ENCODE measurements around the gene TPST1. TPM values are rescaled to one million over a fixed set of nuclear protein-coding genes. Genes with fewer than 3 reads are reported as not detected.

Gene TPST1
- total RNA-seq, 1 donor = 6.5 TPM

DNA sequence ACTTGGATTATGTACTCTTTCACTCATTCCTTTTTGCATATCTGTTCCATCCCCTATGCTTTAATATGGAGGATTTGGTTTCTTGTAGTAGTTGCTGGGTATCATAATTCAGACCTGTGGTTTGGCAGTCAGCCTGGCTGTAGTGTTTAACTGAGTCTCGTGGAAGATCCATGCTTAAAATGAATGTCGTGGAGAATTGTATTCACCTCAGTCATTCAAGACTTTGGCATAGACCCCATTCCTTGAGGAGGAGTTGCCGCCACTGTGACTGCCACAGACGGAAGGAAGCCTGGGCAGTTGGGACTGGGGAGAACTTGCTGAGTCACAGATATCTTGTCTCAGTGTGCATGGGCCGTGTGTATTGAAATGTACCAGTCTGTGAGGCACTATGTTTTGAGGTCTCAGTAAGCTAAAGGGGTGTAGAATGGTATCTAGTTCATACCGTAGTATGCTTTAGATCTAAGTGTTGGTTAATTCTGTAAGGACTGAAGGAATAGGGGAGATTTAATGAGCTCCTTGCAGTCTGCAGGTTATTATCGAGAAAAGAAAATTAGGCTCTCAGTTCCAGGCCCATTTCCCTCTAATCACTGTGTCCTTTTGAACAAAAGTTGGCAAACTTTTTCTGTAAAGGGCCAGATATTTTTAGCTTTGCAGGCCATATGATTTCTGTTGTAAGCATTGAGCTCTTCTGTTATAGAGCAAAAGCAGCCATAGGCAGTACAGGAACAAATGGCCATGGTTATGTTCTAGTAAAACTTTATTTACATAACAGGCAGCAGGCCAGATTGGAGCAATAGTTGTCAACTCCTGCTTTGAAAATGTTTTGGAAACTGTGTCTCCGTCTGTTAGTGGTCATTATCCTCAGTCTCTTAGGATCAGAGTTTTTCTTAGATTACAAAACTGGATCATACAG is 76.8 kb downstream of the TPST1 start:
- DNase-seq (ENCODE audit: low read depth in 2 of 3, low spot score in 2 of 3) = peak in 2 of 3 donors; percentile 16 to 48

GRCh38 chr7:66282591-66282935 is 77.4 kb downstream of the TPST1 start:
- DNase-seq (ENCODE audit: low read depth in 2 of 3, low spot score in 2 of 3) = no peak

- DNase-seq (ENCODE audit: low read depth in 2 of 3, low spot score in 2 of 3) = no peak
Measured at GRCh38 chr7:66283003-66283920, 78.1 kb downstream of the TPST1 start.

DNA sequence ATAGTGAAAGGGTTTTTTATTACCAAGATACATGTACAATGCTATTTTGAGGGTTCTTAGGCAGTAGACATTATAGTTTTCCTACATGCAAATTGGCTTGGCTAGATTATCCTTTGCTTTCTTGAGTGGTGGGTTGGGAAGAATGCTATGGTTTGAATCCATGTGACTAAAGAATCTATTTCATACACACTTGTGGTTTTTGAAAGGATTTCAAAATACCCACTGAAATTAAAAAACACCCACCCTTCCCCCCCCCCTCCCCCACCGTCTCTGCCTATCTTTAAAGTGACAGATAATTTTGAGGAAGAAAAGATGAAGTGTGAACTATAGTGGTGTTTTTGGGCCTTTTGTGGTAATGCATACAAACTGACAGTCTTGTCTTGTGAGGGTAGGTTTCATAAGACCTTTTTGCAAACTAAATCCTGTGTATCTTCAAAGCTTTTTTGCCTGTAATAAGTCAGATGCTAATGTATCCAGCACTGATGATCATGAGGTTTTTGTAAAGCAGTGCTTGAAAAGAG is 90.9 kb downstream of the TPST1 start:
- peak in 1 of 3 donors; percentile 37 for DNase-seq (ENCODE audit: low read depth in 2 of 3, low spot score in 2 of 3)

GRCh38 chr7:66296557-66296956 is 91.4 kb downstream of the TPST1 start:
- no peak for DNase-seq (ENCODE audit: low read depth in 2 of 3, low spot score in 2 of 3)

GRCh38 chr7:66297579-66297978 is 92.4 kb downstream of the TPST1 start:
- no peak for DNase-seq (ENCODE audit: low read depth in 2 of 3, low spot score in 2 of 3)

DNA sequence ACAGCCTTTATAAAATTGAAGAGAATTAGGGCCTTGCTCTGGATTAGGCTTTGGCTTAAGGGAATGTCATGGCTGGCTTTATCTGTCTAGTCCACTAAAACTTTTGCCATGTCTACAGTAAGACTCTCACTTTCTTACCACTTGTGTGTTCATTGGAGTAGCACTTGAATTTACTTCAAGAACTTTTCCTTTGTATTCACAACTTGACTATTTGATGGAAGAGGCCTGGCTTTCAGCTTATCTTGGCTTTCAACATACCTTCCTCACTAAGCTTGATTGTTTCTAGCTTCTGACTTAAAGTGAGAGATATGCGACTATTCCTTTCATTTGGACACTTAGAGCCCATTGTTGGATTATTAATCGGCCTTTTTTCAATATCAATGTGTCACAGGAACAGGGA is 96.1 kb downstream of the TPST1 start:
- no peak for DNase-seq (ENCODE audit: low read depth in 2 of 3, low spot score in 2 of 3)

DNA sequence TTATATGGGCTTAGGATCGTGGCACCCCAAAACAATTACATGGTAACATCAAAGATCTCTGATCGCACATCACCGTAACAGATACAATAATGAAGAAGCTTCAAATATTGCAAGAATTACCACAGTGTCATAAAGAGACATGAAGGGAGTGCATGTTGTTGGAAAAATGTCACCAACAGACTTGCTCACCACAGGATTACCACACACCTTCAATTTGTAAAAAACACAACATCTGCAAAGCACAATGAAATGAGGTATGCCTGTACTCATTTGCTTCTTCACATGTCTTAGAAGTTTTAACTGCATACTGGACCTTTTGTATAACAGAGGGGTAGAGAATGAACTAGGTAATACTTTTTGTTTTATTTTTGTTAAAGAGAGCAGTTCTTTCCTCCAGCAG is 96.6 kb downstream of the TPST1 start:
- no peak for DNase-seq (ENCODE audit: low read depth in 2 of 3, low spot score in 2 of 3)

DNA sequence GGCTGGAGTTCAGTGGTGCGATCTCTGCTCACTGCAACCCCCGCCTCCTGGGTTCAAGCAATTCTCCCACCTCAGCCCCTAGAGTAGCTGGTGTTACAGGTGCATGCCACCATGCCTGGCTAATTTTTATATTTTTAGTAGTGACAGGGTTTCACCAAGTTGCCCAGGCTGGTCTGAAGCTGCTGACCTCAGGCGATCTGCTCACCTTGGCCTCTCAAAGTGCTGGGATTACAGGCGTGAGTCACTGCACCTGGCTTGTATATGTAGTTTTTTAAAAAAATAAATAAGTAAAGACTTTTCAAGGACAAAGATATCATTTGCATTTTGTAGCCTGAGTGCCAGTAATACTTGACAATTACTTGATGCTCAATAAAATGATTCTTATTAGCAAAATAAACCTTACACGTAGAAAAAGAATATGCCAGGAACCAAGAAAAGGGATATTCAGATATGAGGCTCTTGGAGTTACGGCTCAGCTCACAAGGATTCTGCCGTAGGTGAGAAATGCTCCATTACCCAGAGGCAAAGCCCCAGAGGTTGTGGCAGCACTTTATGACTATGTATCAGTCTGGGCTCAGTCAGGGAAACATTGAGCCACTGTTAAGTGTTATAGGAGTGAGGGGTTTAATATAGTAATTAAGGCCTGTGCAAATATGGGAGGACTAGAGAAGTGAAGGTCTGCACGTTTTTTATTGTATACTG is 98.5 kb downstream of the TPST1 start:
- no peak for DNase-seq (ENCODE audit: low read depth in 2 of 3, low spot score in 2 of 3)

DNA sequence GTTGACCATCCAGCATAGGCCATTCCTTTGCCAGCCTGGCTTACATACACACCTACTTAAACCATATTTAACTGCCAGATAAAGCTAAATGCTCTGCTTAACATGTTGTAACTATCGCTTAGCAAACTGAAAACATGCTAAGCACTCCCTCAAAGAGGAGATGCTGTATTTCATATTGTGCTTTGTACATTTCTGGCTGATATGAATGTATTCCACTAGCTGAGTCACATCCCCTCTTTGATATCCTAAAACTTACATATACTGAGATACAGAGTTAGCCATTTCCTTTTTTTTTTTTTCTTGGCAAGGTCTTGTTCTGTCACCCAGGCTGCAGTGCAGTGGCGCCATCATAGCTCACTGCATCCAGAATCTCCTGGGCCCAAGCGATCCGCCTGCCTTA is 99.4 kb downstream of the TPST1 start:
- DNase-seq (ENCODE audit: low read depth in 2 of 3, low spot score in 2 of 3) = no peak

- no peak for DNase-seq (ENCODE audit: low read depth in 2 of 3, low spot score in 2 of 3)
Measured at GRCh38 chr7:66306243-66306642, 101.1 kb downstream of the TPST1 start.

- DNase-seq (ENCODE audit: low read depth in 2 of 3, low spot score in 2 of 3) = no peak
Measured at GRCh38 chr7:66307591-66308215, 102.6 kb downstream of the TPST1 start.

DNA sequence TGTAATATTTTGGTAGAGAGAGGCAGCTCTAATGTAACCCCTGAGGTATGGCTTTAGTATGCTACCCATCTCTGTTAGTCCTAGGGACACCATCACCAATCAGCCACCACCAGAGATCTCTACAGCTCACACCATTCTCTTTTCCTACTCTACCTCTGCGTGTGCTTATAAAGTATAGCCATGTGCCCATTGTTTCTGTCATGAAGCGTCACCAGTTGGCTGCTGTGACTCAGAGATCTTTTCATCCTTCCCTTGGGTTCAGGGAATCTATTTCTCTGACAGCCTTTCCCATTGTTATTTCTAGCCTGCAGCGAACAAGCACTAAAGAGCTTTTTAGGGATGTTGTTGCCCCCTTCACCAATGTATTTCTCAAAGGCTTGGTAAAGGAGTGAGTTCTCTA is 103.3 kb downstream of the TPST1 start:
- DNase-seq (ENCODE audit: low read depth in 2 of 3, low spot score in 2 of 3) = no peak

DNA sequence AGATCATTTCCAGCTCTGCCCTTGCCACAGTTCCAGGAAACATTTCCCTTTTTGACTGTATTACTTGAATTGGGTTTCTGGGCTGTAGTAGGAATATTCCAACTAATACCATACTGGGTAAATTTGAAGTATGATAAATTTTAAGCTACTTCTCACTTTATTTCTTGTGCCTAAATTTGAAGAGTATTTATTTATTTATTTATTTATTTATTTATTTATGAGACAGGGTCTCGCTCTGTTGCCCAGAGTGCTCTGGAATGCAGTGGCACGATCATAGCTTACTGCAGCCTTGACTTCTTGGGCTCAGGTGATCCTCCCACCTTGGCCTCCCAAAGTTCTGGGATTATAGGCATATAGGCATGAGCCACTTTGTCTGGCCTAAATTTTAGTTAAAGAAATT is 105.5 kb downstream of the TPST1 start:
- no peak for DNase-seq (ENCODE audit: low read depth in 2 of 3, low spot score in 2 of 3)

DNA sequence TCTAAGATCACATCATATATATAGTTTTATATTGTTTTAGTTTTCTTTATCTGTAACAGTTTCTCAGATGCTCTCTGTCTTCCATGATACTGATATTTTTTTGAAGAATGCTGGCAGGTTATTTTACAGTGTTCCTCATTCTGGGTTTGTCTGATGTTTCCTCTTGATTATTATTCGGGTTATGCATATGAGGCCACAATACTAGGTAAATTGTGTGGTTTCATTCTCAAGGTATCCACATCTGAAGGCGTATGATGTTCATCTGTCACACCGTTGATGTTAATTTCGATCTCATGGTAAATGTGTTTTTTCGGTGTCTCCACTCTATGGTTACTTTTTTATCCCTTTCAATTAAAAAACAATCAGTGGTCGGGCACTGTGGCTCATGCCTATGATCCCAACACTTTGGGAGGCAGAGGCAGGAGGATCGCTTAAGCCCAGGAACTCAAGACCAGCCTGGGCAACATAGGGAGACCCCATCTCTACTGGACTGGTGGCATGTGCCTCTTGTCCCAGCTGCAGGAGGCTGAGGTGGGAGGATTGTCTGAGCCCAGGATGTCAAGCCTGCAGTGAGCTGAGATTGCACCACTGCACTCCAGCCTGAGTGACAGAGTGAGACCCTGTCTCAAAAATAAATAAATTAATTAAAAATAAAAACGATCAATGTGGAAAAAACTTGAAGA is 108.9 kb downstream of the TPST1 start:
- peak in 1 of 3 donors; percentile 54 for DNase-seq (ENCODE audit: low read depth in 2 of 3, low spot score in 2 of 3)

- DNase-seq (ENCODE audit: low read depth in 2 of 3, low spot score in 2 of 3) = no peak
Measured at GRCh38 chr7:66315192-66315591, 110.1 kb downstream of the TPST1 start.

DNA sequence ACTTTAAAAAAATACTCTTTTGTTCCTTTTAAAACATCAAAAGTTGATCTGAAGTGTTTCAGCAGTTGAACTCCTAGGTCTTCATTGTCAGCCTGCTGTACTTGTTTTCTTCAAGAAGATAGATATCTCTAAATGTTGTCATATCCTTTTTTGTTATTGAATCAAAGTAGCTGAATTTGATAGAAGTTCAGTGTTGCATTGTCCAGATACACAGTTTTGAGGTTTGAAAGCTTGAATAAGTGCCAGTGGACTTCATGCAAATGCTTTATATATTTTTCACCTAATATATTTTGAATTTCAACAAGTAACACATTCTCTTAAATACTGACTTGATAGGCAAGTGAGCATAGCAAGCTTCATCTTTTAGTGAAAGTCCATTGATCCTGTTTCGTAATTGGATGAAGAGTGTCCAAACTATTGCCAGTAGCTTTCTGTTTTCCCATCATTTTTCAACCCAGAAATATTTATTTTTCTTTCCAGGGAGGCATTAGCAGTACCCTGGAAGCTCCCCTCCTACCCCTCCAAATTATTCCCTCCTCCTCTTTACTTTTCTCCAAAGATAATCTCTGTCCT is 114.4 kb downstream of the TPST1 start:
- no peak for DNase-seq (ENCODE audit: low read depth in 2 of 3, low spot score in 2 of 3)

DNA sequence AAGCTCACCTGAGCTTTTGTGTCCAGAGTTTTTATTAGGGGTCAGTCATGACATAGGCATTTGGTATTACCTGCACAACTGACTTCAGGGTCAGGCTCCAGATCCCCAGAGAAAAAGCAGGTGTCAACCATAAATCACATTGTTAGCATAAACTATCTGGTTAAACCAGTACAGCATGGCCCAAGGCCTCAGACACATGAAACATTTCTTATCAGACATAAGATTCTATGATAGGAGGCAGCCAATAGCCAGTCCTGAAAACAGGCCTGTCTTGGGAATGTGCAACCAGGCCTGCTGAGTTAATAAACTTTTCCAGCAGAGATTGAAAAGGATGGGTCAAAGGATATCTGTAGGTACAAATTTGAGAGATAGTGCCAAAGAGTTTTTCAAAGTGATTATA is 116.1 kb downstream of the TPST1 start:
- DNase-seq (ENCODE audit: low read depth in 2 of 3, low spot score in 2 of 3) = no peak

DNA sequence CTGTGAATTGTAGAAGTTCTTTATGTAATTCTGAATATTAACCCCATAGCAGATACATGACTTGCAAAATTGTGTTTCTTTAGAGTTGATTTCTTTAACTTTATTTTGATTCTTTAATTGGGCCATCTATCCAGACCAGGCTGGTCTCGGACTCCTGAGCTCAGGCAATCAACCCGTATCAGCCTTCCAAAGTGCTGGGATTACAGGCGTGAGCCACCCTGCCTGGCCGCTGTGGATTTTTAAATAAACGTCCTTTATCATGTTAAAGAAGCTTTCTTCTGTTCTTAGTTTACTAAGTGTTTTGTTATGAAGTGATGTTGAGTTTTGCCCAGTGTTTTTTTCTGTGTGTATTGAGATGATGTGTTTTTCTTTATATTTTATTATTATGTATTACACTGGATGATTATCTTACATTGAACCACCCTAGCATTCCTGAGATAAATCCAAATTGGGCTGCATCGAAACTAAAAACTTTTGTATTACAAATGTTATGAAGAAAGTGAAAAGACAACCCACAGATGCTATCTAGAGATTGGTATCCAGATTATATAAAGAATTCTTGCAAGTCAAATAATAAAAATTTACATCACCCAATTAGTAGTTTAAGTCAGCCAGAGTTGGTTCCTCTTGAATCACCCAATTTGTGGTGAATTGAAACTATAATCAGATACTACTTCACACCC is 118.1 kb downstream of the TPST1 start:
- no peak for DNase-seq (ENCODE audit: low read depth in 2 of 3, low spot score in 2 of 3)

Measured in hematopoietic multipotent progenitor cell (in vitro differentiated cells).